Mucosa of stomach (tissue), 1 donor: ENCODE data around the gene MYO1E.
A peak's percentile ranks its signal among the peaks of the same experiment; 100 is the strongest.

ENCODE experiments used
- H3K27me3 ChIP-seq: one replicate; pipeline ENCODE4 v1.7.0; 2013; ENCODE audit warnings: mild to moderate bottlenecking, low read length; ENCODE audit not compliant: control insufficient read depth, insufficient read depth
- H3K36me3 ChIP-seq: one replicate; pipeline ENCODE4 v1.7.0; 2013; ENCODE audit warnings: low read length; ENCODE audit not compliant: control insufficient read depth, insufficient read depth
- H3K4me1 ChIP-seq: one replicate; pipeline ENCODE4 v1.7.0; 2013; ENCODE audit warnings: mild to moderate bottlenecking, low read length; ENCODE audit not compliant: control insufficient read depth, insufficient read depth
- H3K4me3 ChIP-seq: one replicate; pipeline ENCODE4 v1.7.0; 2013; ENCODE audit warnings: low read length
- H3K9ac ChIP-seq: one replicate; pipeline ENCODE4 v1.7.0; 2013; ENCODE audit warnings: mild to moderate bottlenecking, low read length, moderate library complexity
- H3K9me3 ChIP-seq: one replicate; pipeline ENCODE4 v1.7.0; 2013; ENCODE audit warnings: mild to moderate bottlenecking, low read length, moderate library complexity; ENCODE audit not compliant: control insufficient read depth
- donor health status: Pancreatic carcinoma.

Gene MYO1E

DNA sequence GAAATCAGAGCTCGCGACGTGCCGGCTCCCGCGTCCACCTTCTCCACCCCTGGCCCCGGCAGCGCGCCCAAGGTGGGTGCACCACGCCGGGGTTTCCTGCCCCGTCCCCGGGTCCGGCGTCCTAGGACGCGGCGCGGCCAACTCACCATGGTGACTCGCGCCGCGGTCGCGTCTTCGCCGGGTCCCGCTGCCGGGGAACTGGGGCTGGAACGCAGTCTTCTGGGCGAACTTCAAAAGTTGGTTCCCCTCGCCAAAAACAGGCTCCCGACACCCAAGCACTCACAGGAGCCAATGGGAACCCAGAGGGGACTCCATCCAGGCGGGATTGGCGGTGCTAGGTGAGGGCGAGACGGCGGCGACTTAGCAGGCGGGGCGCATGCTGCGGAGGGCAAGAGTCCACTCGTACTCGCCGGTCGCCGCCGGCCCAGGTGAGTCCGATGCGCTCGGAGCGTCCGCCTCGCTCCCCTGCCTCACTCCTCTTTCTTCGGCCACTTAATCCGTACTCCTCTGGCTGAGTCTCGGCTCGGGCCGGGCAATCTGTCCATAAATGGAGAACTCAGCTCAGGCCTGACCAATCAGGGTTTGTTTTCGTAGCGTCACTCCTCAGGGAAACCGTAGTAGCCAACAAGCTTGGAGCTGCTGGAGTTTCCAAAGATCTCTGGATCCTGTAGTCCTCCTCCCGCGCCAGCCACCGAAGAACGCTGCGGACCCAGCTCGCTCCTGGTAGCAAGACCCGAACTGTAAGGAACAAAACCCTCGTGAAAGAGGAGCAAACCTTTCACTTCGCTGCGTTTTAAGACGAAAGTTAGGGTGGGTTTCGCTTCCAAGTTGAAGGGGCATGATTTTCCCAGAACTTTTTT lies at the start of gene MYO1E:
Gene MYO1E, minus strand, starts transcription at position 520 of the 860 bp plus-strand sequence. Its CDS starts 371 bp downstream, at position 149.
- Histone ChIP-seq H3K9me3 (no peaks in the 10 kb centered on the region), H3K36me3 (no peaks in the 10 kb centered on the region), H3K9ac (peak within 1 kb of the TSS; percentile 96), H3K4me1 (peaks cover 10% of the 10 kb centered on the region), H3K4me3 (peak within 1 kb of the TSS; percentile 85), H3K27me3 (no peaks in the 10 kb centered on the region)

DNA sequence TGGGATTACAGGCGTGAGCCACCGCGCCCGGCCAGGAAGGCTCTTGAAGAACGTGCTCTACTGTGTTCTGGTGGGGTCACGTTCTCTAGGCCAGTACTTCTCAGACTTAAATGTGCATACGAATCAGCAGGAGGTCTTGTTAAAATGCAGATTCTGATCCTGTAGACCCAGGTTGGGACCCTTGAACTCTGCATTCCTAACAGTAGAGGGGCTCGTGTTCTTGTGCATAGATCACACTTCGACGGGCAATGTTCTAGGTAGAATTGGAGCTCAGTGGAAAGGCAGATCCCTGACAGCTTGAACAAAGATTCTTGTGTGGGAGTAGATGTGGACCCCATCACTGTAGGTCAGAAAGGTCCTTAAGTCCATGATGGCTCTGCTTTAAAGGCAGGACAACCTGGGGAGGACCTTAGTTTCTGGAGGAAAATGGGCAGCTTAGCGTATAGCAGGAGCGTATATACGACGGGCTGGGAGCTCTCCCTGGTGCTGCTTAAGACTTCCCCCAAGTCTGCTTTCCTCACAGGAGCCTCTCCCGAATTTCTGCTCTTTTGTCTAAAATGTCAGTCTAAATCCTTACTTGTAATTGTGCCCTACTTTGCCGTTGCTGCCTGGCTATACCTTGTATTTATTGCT lies 48.4 kb upstream of the MYO1E start:
- Histone ChIP-seq H3K36me3 (no peaks in the 10 kb centered on the region), H3K4me3 (no peak overlapping the region), H3K9ac (no peak overlapping the region), H3K9me3 (no peaks in the 10 kb centered on the region), H3K4me1 (no peaks in the 10 kb centered on the region), H3K27me3 (peaks cover 8% of the 10 kb centered on the region)

DNA sequence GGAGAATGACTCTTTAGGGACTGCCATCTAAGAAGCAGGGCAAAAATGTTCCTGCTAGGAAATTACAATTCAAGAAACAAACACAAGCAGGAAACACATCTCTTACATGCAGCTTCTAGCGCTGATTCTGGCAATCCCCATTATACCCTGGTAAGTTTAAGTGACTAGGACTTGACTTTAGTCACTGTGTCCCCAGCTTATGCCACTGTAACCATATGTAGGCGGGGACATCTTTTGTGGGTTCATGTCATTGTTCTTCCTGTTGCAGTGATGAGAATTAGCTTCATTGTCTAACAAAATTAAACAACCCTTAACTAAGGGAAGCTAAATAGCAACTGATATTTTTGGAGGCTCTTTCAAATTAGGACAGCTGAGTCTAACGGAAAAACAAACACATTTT lies 47.4 kb upstream of the MYO1E start:
- Histone ChIP-seq H3K9ac (no peak overlapping the region), H3K4me1 (no peaks in the 10 kb centered on the region), H3K9me3 (no peaks in the 10 kb centered on the region), H3K36me3 (no peaks in the 10 kb centered on the region), H3K4me3 (no peak overlapping the region), H3K27me3 (peaks cover 8% of the 10 kb centered on the region)

DNA sequence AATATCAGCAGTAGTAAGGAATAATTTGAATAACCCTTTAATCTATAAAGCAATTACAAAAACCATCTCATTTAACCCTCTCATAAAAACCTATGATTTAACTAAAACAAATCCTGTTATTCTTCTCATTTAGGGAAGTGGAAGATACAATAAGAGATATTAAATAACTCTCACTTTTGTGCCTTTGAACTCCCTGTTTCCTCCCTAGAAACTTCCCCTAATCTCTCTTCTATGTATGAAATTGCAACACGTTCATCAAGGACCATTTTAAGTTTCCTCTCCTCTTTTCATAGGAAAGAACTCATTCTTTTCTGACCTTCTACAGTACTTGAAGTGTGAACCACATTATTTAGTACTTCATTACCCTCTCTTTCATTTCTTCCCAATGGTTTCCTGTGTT lies 46.5 kb upstream of the MYO1E start:
- H3K4me1 ChIP-seq: no peaks in the 10 kb centered on the region

DNA sequence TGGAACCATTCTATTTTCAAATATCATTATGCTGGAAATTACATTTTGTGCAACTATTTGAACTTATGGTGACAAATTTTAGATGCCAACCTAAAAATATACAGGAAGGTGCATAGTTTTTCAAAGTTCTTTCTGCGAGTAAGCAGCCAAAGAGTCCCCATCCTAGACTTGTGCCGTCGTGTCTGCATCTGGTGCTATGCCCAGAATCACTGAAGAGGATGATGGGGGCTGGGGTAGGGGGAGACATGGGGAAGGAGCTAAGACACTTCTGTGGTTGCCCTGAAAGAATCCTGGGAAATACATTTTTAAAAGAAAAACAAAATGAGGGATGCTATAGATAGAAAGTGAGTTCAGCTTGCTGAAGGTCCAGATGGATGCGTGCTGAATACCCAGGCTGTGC lies 44.1 kb upstream of the MYO1E start:
- Histone ChIP-seq H3K9ac (no peak overlapping the region), H3K4me1 (peaks cover 8% of the 10 kb centered on the region), H3K4me3 (no peak overlapping the region), H3K9me3 (no peaks in the 10 kb centered on the region), H3K27me3 (no peaks in the 10 kb centered on the region), H3K36me3 (no peaks in the 10 kb centered on the region)

More for the DNA sequence above, 46.5 kb upstream of the MYO1E start:
- no peaks in the 10 kb centered on the region for H3K36me3 ChIP-seq
- no peaks in the 10 kb centered on the region for H3K9me3 ChIP-seq
- H3K27me3 ChIP-seq: peaks cover 1% of the 10 kb centered on the region
- H3K4me3 ChIP-seq: no peak overlapping the region
- H3K9ac ChIP-seq: no peak overlapping the region

DNA sequence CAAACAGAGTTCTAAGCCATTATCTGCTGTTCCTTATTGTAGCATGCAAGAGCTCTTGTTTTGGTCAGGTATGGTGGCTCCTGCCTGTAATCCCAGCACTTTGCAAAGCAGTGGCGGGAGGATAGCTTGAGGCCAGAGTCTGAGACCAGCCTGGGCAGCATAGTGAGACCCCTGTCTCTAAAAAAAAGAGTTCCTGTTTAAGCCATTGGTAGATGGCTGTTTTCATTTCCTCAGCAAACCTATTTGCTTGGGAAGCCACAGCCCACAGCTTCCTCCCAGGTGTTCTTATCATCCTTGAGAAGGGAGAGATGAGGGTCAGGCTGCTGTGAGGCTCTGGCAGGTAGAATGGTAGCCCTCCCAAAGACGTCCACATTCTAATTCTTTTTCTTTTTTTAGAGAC lies 40.9 kb upstream of the MYO1E start:
- Histone ChIP-seq H3K4me3 (no peak overlapping the region), H3K4me1 (peaks cover 18% of the 10 kb centered on the region), H3K27me3 (no peaks in the 10 kb centered on the region), H3K9ac (no peak overlapping the region), H3K36me3 (no peaks in the 10 kb centered on the region), H3K9me3 (no peaks in the 10 kb centered on the region)

DNA sequence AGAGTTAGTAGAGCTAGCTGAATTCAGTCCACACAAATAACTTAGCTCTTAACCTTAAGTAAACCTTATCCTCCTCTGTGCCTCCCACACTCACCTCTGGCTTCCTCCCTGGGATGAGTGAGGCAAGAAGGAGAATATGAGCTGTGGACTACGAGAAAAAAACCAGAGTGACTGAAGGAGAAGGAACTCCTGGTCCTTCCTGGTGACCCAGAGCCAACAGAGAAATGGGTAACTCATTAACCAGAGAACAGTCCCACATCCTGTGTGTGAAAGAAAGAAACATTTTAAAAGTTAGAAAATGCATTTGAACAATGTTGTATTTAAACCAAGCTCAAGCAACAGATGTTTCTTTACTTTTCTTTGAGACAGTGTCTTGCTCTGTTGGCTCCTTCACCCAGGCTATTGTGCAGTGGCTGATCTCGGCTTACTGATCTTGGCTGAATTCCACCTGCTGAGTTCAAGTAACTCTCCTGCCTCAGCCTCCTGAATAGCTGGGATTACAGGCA lies 37.8 kb upstream of the MYO1E start:
- H3K4me3 ChIP-seq: no peak overlapping the region
- H3K9ac ChIP-seq: peak overlapping the region; percentile 43
- no peaks in the 10 kb centered on the region for H3K36me3 ChIP-seq
- no peaks in the 10 kb centered on the region for H3K9me3 ChIP-seq
- H3K27me3 ChIP-seq: no peaks in the 10 kb centered on the region
- peaks cover 18% of the 10 kb centered on the region for H3K4me1 ChIP-seq

DNA sequence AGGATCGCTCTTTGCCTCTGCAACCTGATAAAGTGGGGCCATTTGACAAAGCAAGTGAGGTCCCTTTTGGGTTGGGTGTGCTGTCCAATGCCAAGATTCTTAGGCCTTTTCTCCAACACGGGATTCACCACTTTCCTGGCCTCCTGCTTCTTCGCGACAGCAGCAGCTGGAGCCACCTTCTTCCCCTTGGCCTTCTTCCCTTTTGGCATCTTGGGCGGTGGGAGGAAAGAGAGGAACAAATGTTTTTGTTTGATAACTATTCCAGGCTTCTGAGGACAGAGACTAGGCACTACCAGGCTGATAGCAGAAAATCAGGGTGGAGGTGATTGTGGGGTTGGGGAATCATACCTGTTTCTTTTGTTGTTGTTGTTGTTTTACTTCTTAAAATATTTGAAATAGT lies 35.3 kb upstream of the MYO1E start:
- Histone ChIP-seq H3K27me3 (no peaks in the 10 kb centered on the region), H3K4me3 (no peak overlapping the region), H3K36me3 (no peaks in the 10 kb centered on the region), H3K9me3 (no peaks in the 10 kb centered on the region), H3K4me1 (peaks cover 18% of the 10 kb centered on the region), H3K9ac (no peak overlapping the region)

DNA sequence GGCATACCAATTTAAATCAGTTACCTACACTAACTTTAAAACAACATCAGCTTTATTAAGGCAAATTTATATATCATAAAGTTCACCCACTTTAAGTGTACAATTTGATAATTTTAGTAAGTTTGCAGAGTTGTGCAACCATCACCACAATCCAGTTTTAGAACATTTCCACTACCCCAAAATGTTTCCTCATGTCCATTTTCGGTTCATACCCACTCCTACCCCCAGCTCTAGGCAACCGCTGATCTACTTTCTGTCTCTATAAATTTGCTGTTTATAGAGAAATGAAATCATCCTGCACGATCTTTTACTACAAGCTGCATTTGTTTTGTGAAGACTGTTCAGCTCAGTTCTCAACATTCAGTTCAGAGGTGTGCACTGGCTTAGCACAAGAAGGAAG lies 33.8 kb upstream of the MYO1E start:
- H3K36me3 ChIP-seq: no peaks in the 10 kb centered on the region
- peaks cover 9% of the 10 kb centered on the region for H3K4me1 ChIP-seq
- H3K9ac ChIP-seq: no peak overlapping the region
- H3K4me3 ChIP-seq: no peak overlapping the region
- H3K9me3 ChIP-seq: no peaks in the 10 kb centered on the region
- no peaks in the 10 kb centered on the region for H3K27me3 ChIP-seq

DNA sequence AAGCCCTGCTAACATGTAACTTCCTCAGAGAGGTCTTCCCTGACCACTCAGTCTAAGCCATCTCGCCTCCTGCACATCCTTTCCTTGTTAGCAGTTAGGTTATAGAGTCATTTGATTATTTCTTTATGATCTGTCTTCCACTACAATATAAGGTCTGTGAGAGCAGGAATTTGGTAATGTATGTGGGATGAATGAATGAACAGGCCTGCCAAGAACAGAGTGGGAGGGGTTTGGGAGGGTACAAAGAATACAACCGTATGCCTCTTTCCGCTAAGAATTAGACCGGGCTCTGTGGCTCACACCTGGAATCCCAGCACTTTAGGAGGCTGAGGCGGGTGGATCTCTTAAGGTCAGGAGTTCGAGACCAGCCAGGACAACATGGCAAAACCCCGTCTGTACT lies 32.4 kb upstream of the MYO1E start:
- no peaks in the 10 kb centered on the region for H3K36me3 ChIP-seq
- H3K4me3 ChIP-seq: no peak overlapping the region
- H3K27me3 ChIP-seq: no peaks in the 10 kb centered on the region
- H3K9me3 ChIP-seq: no peaks in the 10 kb centered on the region
- H3K4me1 ChIP-seq: peaks cover 6% of the 10 kb centered on the region
- H3K9ac ChIP-seq: no peak overlapping the region

DNA sequence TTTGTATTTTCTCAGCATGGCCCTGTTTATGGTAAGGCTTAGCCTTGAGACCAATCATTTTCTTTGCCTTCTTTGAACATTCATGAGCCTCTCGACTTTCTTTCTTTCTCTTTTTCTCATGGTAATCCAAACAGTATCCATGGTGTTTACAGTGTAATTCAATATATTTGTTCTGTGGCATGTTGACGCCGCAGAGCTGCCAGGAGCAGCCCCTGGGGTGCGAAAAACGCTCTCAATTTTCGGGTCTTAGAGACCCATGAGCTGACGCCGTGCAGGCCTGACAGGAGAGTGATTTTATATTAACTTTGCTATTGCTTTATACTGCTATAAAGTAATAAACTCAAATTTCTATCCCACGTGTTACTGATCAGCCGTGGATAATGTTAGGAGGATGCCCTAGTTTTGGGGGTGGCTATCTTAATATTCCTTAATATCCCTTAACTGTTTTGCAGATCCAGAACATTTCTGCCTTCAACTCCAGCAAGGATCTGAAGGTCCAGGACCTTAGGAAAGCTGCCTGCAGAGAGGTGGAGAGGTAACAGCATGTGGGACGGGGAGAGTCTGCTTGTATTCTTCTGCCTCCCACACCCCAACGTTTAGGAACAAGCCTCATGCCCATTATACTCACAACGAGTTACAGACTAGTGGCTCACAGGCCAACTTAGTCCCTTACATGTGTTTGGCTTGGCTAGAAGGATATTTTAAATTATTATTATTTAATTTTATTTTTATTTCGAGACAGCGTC lies 29.3 kb upstream of the MYO1E start:
- Histone ChIP-seq H3K36me3 (no peaks in the 10 kb centered on the region), H3K4me3 (no peak overlapping the region), H3K27me3 (no peaks in the 10 kb centered on the region), H3K9ac (no peak overlapping the region), H3K4me1 (peaks cover 13% of the 10 kb centered on the region), H3K9me3 (no peaks in the 10 kb centered on the region)
